ACC112 (cell line): Measurements from ENCODE around the gene CORO2B.

Experiments
- H2AFZ ChIP-seq: fragments of 200-600 bp; sonication (generic); one replicate; pipeline ENCODE4 v1.6.0; 2017; ENCODE audit warnings: antibody characterized with exemption, low read length; ENCODE audit not compliant: unreplicated experiment
- H3K27ac ChIP-seq: fragments of 200-600 bp; sonication (generic); 2 replicates; pipeline ENCODE4 v1.5.1; 2014; ENCODE audit warnings: low read depth, mild to moderate bottlenecking, antibody characterized with exemption, low read length, moderate library complexity
- H3K27me3 ChIP-seq: fragments of 200-600 bp; sonication (generic); 2 replicates; pipeline ENCODE4 v1.6.1; 2014; ENCODE audit warnings: mild to moderate bottlenecking, antibody characterized with exemption, low read length, moderate library complexity, mixed read lengths; ENCODE audit not compliant: insufficient read depth
- H3K36me3 ChIP-seq: fragments of 200-600 bp; sonication (generic); 2 replicates; pipeline ENCODE4 v1.6.1; 2016; ENCODE audit warnings: mild to moderate bottlenecking, antibody characterized with exemption, low read length, moderate library complexity, mixed read lengths; ENCODE audit not compliant: insufficient read depth
- H3K4me1 ChIP-seq: fragments of 200-600 bp; sonication (generic); one replicate; pipeline ENCODE4 v1.6.1; 2016; ENCODE audit warnings: low read length, mixed read lengths; ENCODE audit not compliant: insufficient read depth, unreplicated experiment, control insufficient read depth
- H3K4me3 ChIP-seq: fragments of 200-600 bp; sonication (generic); 2 replicates; pipeline ENCODE4 v1.5.1; 2014; ENCODE audit warnings: mild to moderate bottlenecking, low read depth, low read length
- H3K79me2 ChIP-seq: fragments of 200-600 bp; sonication (generic); one replicate; pipeline ENCODE4 v1.6.0; 2016; ENCODE audit warnings: low read length; ENCODE audit not compliant: control insufficient read depth, unreplicated experiment, insufficient read depth

The CORO2B gene

GRCh38 chr15:68593341-68593740 lies 14.5 kb downstream of the CORO2B start:
- H2AFZ ChIP-seq: no peak overlapping the region
- H3K36me3 ChIP-seq: no peaks in the 10 kb centered on the region
- H3K4me3 ChIP-seq: no peak overlapping the region
- H3K79me2 ChIP-seq: peaks cover 60% of the 10 kb centered on the region
- H3K4me1 ChIP-seq: peaks cover 46% of the 10 kb centered on the region
- no peaks in the 10 kb centered on the region for H3K27me3 ChIP-seq
- no peak overlapping the region for H3K27ac ChIP-seq

- Histone ChIP-seq H3K36me3 (no peaks in the 10 kb centered on the region), H3K27me3 (no peaks in the 10 kb centered on the region), H3K4me1 (peaks cover 46% of the 10 kb centered on the region), H3K79me2 (peaks cover 61% of the 10 kb centered on the region), H2AFZ (no peak overlapping the region), H3K4me3 (no peak overlapping the region), H3K27ac (no peak overlapping the region)
These were observed 15.2 kb downstream of the CORO2B start for GRCh38 chr15:68593828-68594532.

- no peaks in the 10 kb centered on the region for H3K36me3 ChIP-seq
- no peaks in the 10 kb centered on the region for H3K27me3 ChIP-seq
- H3K4me1 ChIP-seq: peaks cover 50% of the 10 kb centered on the region
- no peak overlapping the region for H2AFZ ChIP-seq
- peaks cover 61% of the 10 kb centered on the region for H3K79me2 ChIP-seq
- H3K27ac ChIP-seq: no peak overlapping the region
- no peak overlapping the region for H3K4me3 ChIP-seq
These were observed 15.9 kb downstream of the CORO2B start for GRCh38 chr15:68594533-68595259.

GRCh38 chr15:68595260-68595564 lies 16.4 kb downstream of the CORO2B start:
- Histone ChIP-seq H3K27ac (no peak overlapping the region), H3K4me3 (no peak overlapping the region), H2AFZ (no peak overlapping the region), H3K36me3 (no peaks in the 10 kb centered on the region), H3K4me1 (peaks cover 55% of the 10 kb centered on the region), H3K27me3 (no peaks in the 10 kb centered on the region), H3K79me2 (peaks cover 65% of the 10 kb centered on the region)

- peaks cover 61% of the 10 kb centered on the region for H3K4me1 ChIP-seq
- peaks cover 65% of the 10 kb centered on the region for H3K79me2 ChIP-seq
- no peak overlapping the region for H2AFZ ChIP-seq
- no peak overlapping the region for H3K4me3 ChIP-seq
- no peaks in the 10 kb centered on the region for H3K36me3 ChIP-seq
- no peak overlapping the region for H3K27ac ChIP-seq
- H3K27me3 ChIP-seq: no peaks in the 10 kb centered on the region
These were observed 17.0 kb downstream of the CORO2B start for GRCh38 chr15:68595761-68596160.

GRCh38 chr15:68596691-68597090 lies 17.9 kb downstream of the CORO2B start:
- Histone ChIP-seq H3K4me1 (peaks cover 63% of the 10 kb centered on the region), H3K36me3 (no peaks in the 10 kb centered on the region), H3K27ac (no peak overlapping the region), H2AFZ (no peak overlapping the region), H3K4me3 (no peak overlapping the region), H3K79me2 (peaks cover 59% of the 10 kb centered on the region), H3K27me3 (no peaks in the 10 kb centered on the region)

- Histone ChIP-seq H3K27me3 (no peaks in the 10 kb centered on the region), H2AFZ (no peak overlapping the region), H3K79me2 (peaks cover 51% of the 10 kb centered on the region), H3K4me3 (no peak overlapping the region), H3K36me3 (no peaks in the 10 kb centered on the region), H3K27ac (no peak overlapping the region), H3K4me1 (peaks cover 60% of the 10 kb centered on the region)
These were observed 18.8 kb downstream of the CORO2B start for GRCh38 chr15:68597581-68597980.

GRCh38 chr15:68598171-68599152 lies 19.7 kb downstream of the CORO2B start:
- Histone ChIP-seq H3K36me3 (no peaks in the 10 kb centered on the region), H3K27ac (peak overlapping the region; percentile 68), H3K4me1 (peaks cover 52% of the 10 kb centered on the region), H2AFZ (no peak overlapping the region), H3K4me3 (no peak overlapping the region), H3K79me2 (peaks cover 45% of the 10 kb centered on the region), H3K27me3 (no peaks in the 10 kb centered on the region)

- H3K79me2 ChIP-seq: peaks cover 38% of the 10 kb centered on the region
- no peaks in the 10 kb centered on the region for H3K27me3 ChIP-seq
- H3K4me3 ChIP-seq: no peak overlapping the region
- peaks cover 46% of the 10 kb centered on the region for H3K4me1 ChIP-seq
- no peak overlapping the region for H2AFZ ChIP-seq
- no peaks in the 10 kb centered on the region for H3K36me3 ChIP-seq
- peak overlapping the region; percentile 68 for H3K27ac ChIP-seq
These were observed 20.4 kb downstream of the CORO2B start for GRCh38 chr15:68599153-68599545.

- H3K27ac ChIP-seq: peak overlapping the region; percentile 68
- H3K4me1 ChIP-seq: peaks cover 46% of the 10 kb centered on the region
- H3K27me3 ChIP-seq: no peaks in the 10 kb centered on the region
- no peaks in the 10 kb centered on the region for H3K36me3 ChIP-seq
- peaks cover 37% of the 10 kb centered on the region for H3K79me2 ChIP-seq
- no peak overlapping the region for H3K4me3 ChIP-seq
- no peak overlapping the region for H2AFZ ChIP-seq
These were observed 20.8 kb downstream of the CORO2B start for GRCh38 chr15:68599560-68600071.
